H1 (cell line): ENCODE results near the gene TXNDC15. TPM values are rescaled to one million over a fixed set of nuclear protein-coding genes. Genes with fewer than 3 reads are reported as not detected.

Experiments used
- ATF3 ChIP-seq: IDR thresholded peaks from 2 replicates; pipeline ENCODE4 v1.6.1; 2011; ENCODE audit warnings: low read depth, mild to moderate bottlenecking, low read length; ENCODE audit not compliant: insufficient read depth
- CEBPB ChIP-seq: IDR thresholded peaks from 2 replicates; pipeline ENCODE4 v1.6.1; 2012; ENCODE audit warnings: low read depth, low read length
- CHD7 ChIP-seq: fragments of 300-600 bp; sonication (generic); IDR thresholded peaks from 2 replicates; pipeline ENCODE4 v1.7.1; 2012; ENCODE audit warnings: low read length, moderate library complexity, mild to moderate bottlenecking, inconsistent platforms; ENCODE audit not compliant: insufficient replicate concordance
- HDAC6 ChIP-seq: IDR thresholded peaks from one replicate; pipeline ENCODE4 v1.7.1; 2012; ENCODE audit warnings: low read depth, mild to moderate bottlenecking, inconsistent platforms, low read length, moderate library complexity
- JUND ChIP-seq: IDR thresholded peaks from 2 replicates; pipeline ENCODE4 v1.6.1; 2011; ENCODE audit warnings: mild to moderate bottlenecking, improper control_type of control experiment, low read length
- MAX ChIP-seq: IDR thresholded peaks from 2 replicates; pipeline ENCODE4 v1.6.1; 2012; ENCODE audit warnings: inconsistent platforms
- NANOG ChIP-seq: IDR thresholded peaks from 2 replicates; pipeline ENCODE4 v1.6.1; 2011; ENCODE audit warnings: low read length, low read depth, mild to moderate bottlenecking, inconsistent platforms; ENCODE audit not compliant: insufficient read depth, poor library complexity, severe bottlenecking
- SP1 ChIP-seq: IDR thresholded peaks from 2 replicates; pipeline ENCODE4 v1.6.1; 2011; ENCODE audit warnings: low read depth, low read length
- SP2 ChIP-seq: IDR thresholded peaks from 2 replicates; pipeline ENCODE4 v1.6.1; 2012; ENCODE audit warnings: mild to moderate bottlenecking, low read length, inconsistent platforms
- TCF12 ChIP-seq: IDR thresholded peaks from 2 replicates; pipeline ENCODE4 v1.6.1; 2011; ENCODE audit warnings: low read depth, mild to moderate bottlenecking, low read length
- polyA plus RNA-seq, 7 experiments: library from polyadenylated mRNA; depleted of rRNA in 3 of 7; stranded (reverse) in 5 of 7; unstranded in 2 of 7; fragments of >200 nt in 5 of 7; fragments of 200-250 nt in 2 of 7; gene quantifications; 1 replicate in 5 of 7; 2 replicates in 1 of 7; 4 replicates in 1 of 7; pipeline versions ENCODE4 v1.2.1 to v1.2.3, GENCODE V29; 2011 to 2013; ENCODE audit warnings: missing spikeins in 2 of 7, mixed read lengths in 2 of 7
- total RNA-seq: library from RNA; stranded (reverse); fragmentation: NEBNext Ultra II Directional; extraction: Animal tissue kit (Norgen Biotek cat#: 25700); gene quantifications from 2 replicates; pipeline ENCODE4 v1.2.1, GENCODE V29; 2021

Gene TXNDC15
- total and polyA plus RNA-seq, 2 of the 8 experiments (the other 6 are each of a cell fraction or from before 2014, with no cell fraction given), result 20.1 to 30.8 TPM

GRCh38 chr5:134904610-134905245, 30.6 kb downstream of the TXNDC15 start, which contains the start of gene PCBD2 (continued):
- no peak for TF ChIP-seq CHD7
- TF ChIP-seq ATF3, result no peak
- 0 out of 2 replicates have a peak, but pooled peaks have one; percentile 34 for TF ChIP-seq JUND
- 0 out of 2 replicates have a peak, but pooled peaks have one; percentile 10 for TF ChIP-seq TCF12
- TF ChIP-seq HDAC6, result no peak
- TF ChIP-seq NANOG, result peak; percentile 43
- TF ChIP-seq CEBPB, result no peak; the same call in 1 of the 2 replicates
- peak; percentile 87 for TF ChIP-seq MAX
- no peak for TF ChIP-seq SP2
- TF ChIP-seq SP1, result no peak
